Pancreas (tissue), 10 donors: ENCODE results near the gene WFDC9. TPM values are rescaled to one million over a fixed set of nuclear protein-coding genes. Genes with fewer than 3 reads are reported as not detected.
A peak's percentile ranks its signal among the peaks of the same experiment; 100 is the strongest.

Source experiments
- ATAC-seq, 4 donors: fragments of 200-7000 bp; cut with Tn5 transposase; one replicate each; pipeline versions ENCODE4 v1.8.0 to v1.9.1; 2020; ENCODE audit warnings: mild to moderate bottlenecking in 4 of 4, moderate library complexity in 4 of 4
- DNase-seq, 6 donors: peaks; one replicate each; pipeline ENCODE4 v3.0.0-alpha.2; 2020
- FAIRE-seq: peaks from 2 replicates; lab custom pipeline; 2012; peaks lifted over from hg19 to GRCh38; lab: Jason Lieb, UNC
- H3K27ac ChIP-seq, 4 donors: fragments of 200-600 bp; sonication (generic); 1 replicate in 3 of 4; 2 replicates in 1 of 4; pipeline versions ENCODE4 v1.5.0 to v1.8.0; 2020
- H3K27me3 ChIP-seq, 4 donors: fragments of 200-600 bp; one replicate each; pipeline ENCODE4 v1.8.0; 2021
- H3K36me3 ChIP-seq, 3 donors: fragments of 200-600 bp; sonication (generic) in 1 of 3; one replicate each; pipeline versions ENCODE4 v1.5.0 to v1.8.0; 2020 to 2021
- H3K4me1 ChIP-seq, 3 donors: fragments of 200-600 bp; one replicate each; pipeline ENCODE4 v1.8.0; 2021
- H3K4me3 ChIP-seq, 4 donors: fragments of 200-600 bp; sonication (generic) in 2 of 4; one replicate each; pipeline versions ENCODE4 v1.5.0 to v1.8.0; 2020 to 2021
- H3K9me3 ChIP-seq, 4 donors: fragments of 200-600 bp; one replicate each; pipeline ENCODE4 v1.8.0; 2021
- WGBS, 2 donors: extraction: QIAGEN DNeasy Blood & Tissue Kit; methylation state at CpG; one replicate each; pipeline ENCODE4 v1.1.7; 2013; 5-methylcytosine and 5-hydroxymethylcytosine counted together
- intact Hi-C, 3 donors: fragments of 100-400 bp; cut with DNase I; formaldehyde crosslinking; loops; one replicate each; pipeline versions ENCODE4 v1.11.1 to v1.14.2; 2022
- polyA plus RNA-seq, 2 donors: library from polyadenylated mRNA; stranded (reverse); fragments of 200-250 nt; gene quantifications; one replicate each; pipeline ENCODE4 v1.2.3, GENCODE V29; 2013
- total RNA-seq, 6 donors: library from RNA; stranded (reverse); fragmentation: NEBNext Ultra II Directional in 4 of 6; extraction: Animal tissue kit (Norgen Biotek cat#: 25700) in 4 of 6; gene quantifications; one replicate each; pipeline versions ENCODE4 v1.2.1 to v1.2.4, GENCODE V29; 2021 to 2023
- TF ChIP-seq, protein P1 (sequence below), 4 donors: fragments of 200-600 bp; sonication (generic) in 3 of 4; IDR thresholded peaks; one replicate each; pipeline versions ENCODE4 v1.5.0 to v1.8.0; 2021; ENCODE audit warnings: antibody characterized with exemption in 4 of 4
- donor health status: healthy with polysubstance abuse.
- donor health status: DM: no; HTN: no; CAD: no; lungs with moderate emphysema.
- donor health status: DM: no; HTN: no; CAD: no.
- donor health status: control.
- donor health status: control.
- donor health status: Bipolar disorder and iron deficiency.
- donor health status: DM: yes; HTN: yes; CAD: no.
- donor health status: DM: no; HTN: no; CAD: no.
- donor health status: DM: no; HTN: no; CAD: no.
- donor health status: DM: yes; HTN: yes; CAD: no.

Gene WFDC9
- total and polyA plus RNA-seq, 8 donors: not detected

- no peaks in the 10 kb centered on the region for H3K4me1 ChIP-seq
- FAIRE-seq: no peak
- 65 to 78% methylated on average over 1 of the region's 1 CpG for WGBS, 2 donors
- no peak overlapping the region for H3K27ac ChIP-seq
- no peaks in the 10 kb centered on the region for H3K27me3 ChIP-seq
- no peak for ATAC-seq
- no peaks in the 10 kb centered on the region for H3K36me3 ChIP-seq
- TF ChIP-seq, protein P1, sequence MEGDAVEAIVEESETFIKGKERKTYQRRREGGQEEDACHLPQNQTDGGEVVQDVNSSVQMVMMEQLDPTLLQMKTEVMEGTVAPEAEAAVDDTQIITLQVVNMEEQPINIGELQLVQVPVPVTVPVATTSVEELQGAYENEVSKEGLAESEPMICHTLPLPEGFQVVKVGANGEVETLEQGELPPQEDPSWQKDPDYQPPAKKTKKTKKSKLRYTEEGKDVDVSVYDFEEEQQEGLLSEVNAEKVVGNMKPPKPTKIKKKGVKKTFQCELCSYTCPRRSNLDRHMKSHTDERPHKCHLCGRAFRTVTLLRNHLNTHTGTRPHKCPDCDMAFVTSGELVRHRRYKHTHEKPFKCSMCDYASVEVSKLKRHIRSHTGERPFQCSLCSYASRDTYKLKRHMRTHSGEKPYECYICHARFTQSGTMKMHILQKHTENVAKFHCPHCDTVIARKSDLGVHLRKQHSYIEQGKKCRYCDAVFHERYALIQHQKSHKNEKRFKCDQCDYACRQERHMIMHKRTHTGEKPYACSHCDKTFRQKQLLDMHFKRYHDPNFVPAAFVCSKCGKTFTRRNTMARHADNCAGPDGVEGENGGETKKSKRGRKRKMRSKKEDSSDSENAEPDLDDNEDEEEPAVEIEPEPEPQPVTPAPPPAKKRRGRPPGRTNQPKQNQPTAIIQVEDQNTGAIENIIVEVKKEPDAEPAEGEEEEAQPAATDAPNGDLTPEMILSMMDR (IDR thresholded peaks at IDR 0.05): no peak
- DNase-seq: no peak
- no peaks in the 10 kb centered on the region for H3K9me3 ChIP-seq
- H3K4me3 ChIP-seq: no peak overlapping the region
- intact Hi-C loops: no loop called here
Measured at GRCh38 chr20:45636513-45636912, 5.4 kb upstream of the WFDC9 start.

DNA sequence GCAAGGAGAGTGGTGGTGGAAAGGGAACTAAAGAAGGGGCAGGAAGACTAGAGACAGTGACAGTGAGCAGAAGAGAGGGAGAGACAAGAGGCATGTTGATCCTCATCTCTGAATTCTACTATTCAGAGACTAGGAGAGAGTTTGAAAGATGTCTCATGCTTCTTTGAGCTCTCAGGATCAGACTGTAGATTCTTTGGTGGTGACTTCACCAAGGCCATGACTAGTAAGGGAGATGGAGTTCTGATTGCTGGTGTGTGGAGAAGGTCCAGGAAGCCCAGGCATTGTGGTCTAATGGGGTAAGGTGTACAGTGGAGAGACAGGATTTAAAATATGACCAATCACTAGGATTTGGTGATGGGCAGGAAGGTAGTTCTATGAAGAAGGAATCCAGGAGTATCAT, 713 bp downstream of the WFDC9 start:
- Histone ChIP-seq H3K27me3 (no peaks in the 10 kb centered on the region), H3K9me3 (no peaks in the 10 kb centered on the region), H3K27ac (no peak overlapping the region), H3K4me1 (peaks cover 0 to 3% (median 0%) of the 10 kb centered on the region in 3 donors), H3K36me3 (no peaks in the 10 kb centered on the region), H3K4me3 (no peak overlapping the region)
- FAIRE-seq: no peak
- intact Hi-C loops: no loop called here
- DNase-seq: no peak
- no peak for ATAC-seq
- TF ChIP-seq, protein P1 (IDR thresholded peaks at IDR 0.05): no peak

DNA sequence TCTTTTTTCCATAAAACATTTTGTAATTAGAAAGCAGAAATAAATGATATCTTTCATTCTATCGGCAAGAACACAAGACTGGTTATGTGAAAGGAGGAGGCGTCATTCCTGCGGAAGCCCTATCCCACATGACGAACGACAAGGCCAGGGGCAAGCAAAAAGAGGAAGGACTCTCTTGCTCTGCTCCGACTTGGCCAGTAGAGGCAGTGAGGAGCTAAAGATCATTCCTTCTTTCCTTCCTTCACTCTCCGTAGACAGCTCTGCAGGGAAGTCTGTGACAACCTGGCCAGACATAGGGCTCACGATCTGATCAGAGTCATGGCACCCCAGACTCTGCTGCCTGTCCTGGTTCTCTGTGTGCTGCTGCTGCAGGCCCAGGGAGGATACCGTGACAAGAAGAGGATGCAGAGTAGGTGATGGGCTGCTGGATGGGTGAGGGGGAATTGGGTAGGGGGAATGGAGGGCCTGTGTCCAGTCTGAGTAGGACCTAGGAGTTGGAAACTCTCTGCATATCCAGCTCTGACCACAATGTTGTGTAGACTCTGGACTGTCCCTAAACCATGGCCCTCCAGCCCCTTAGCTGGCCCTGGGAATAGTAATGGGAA, 1.5 kb downstream of the WFDC9 start, which contains the start of gene WFDC10A:
Gene WFDC10A, plus strand, starts transcription at position 244 of the 605 bp plus-strand sequence. Its CDS starts 75 bp downstream, at position 319.
- no peaks in the 10 kb centered on the region for H3K36me3 ChIP-seq
- 11 to 13% methylated on average over 9 of the region's 9 CpGs for whole genome bisulfite sequencing, 2 donors
- intact Hi-C loops: no loop called here
- ATAC-seq (peak; percentile 69 to 96 (median 92)), DNase-seq (peak in 3 of 6 donors; percentile 23 to 30 (median 29)), FAIRE-seq (no peak)
- no peak within 1 kb of the TSS for H3K27ac ChIP-seq
- H3K4me3 ChIP-seq: no peak within 1 kb of the TSS
- TF ChIP-seq, protein P1 (IDR thresholded peaks at IDR 0.05): peak; percentile 27 to 56 (median 51)
- no peaks in the 10 kb centered on the region for H3K27me3 ChIP-seq
- H3K4me1 ChIP-seq: peaks cover 0 to 3% (median 0%) of the 10 kb centered on the region in 3 donors
- H3K9me3 ChIP-seq: no peaks in the 10 kb centered on the region

DNA sequence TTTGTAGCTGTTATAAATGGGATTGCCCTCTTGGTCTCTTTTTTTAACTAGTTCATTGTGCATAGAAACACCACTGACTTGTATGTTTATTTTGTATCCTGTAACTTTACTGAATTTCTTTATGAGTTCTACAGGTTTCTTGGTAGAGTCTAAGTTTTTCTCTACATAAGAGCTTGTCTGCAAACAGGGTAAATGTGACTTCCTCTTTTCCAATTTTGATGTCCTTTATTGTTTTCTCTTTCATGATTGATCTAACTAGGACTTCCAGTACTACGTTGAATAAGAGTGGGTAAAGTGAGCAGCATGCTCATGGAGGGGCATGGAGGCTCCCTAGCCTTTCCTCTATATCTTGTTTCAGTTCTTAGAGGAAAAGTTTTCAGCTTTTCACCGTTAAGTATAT, 4.5 kb downstream of the WFDC9 start:
- no peak for DNase-seq
- H3K36me3 ChIP-seq: no peaks in the 10 kb centered on the region
- TF ChIP-seq, protein P1 (IDR thresholded peaks at IDR 0.05): no peak
- no peak for FAIRE-seq
- no peaks in the 10 kb centered on the region for H3K9me3 ChIP-seq
- WGBS, 2 donors: 64 to 72% methylated on average over 2 of the region's 2 CpGs
- peaks cover 0 to 11% (median 3%) of the 10 kb centered on the region in 3 donors for H3K4me1 ChIP-seq
- no peak overlapping the region for H3K27ac ChIP-seq
- intact Hi-C loops: no loop called here
- H3K27me3 ChIP-seq: no peaks in the 10 kb centered on the region
- H3K4me3 ChIP-seq: no peak overlapping the region
- ATAC-seq: no peak

DNA sequence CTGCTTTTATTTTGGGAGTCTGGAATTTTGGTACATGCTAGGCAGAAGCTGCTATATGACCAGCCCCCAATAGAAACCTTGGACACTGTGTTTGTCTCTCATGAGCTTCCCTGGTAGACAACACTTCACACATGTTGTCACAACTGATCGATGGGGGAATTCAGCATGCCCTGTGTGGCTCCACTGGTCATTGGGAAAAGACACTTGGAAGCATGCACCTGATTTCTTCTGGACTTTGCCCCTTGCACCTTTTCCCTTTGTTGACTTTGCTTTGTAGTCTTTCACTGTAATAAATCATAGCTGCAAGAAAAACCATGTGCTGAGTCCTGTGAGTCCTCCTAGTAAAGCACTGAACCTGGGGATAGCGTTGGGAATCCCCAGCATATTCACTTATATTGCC, 9.5 kb downstream of the WFDC9 start:
- Histone ChIP-seq H3K4me1 (peaks cover 0 to 17% (median 0%) of the 10 kb centered on the region in 3 donors), H3K27ac (no peak overlapping the region), H3K36me3 (no peaks in the 10 kb centered on the region), H3K4me3 (no peak overlapping the region), H3K27me3 (no peaks in the 10 kb centered on the region), H3K9me3 (no peaks in the 10 kb centered on the region)
- intact Hi-C loops: no loop called here
- peak in 2 of 6 donors; percentile 8 to 19 for DNase-seq
- 9 to 12% methylated on average over 2 of the region's 2 CpGs for WGBS, 2 donors
- peak; percentile 53 to 89 (median 84) for ATAC-seq
- no peak for FAIRE-seq
- TF ChIP-seq, protein P1 (IDR thresholded peaks at IDR 0.05): no peak
